ENCODE data around the gene ACTL6B. TPM values are rescaled to one million over a fixed set of nuclear protein-coding genes. Genes with fewer than 3 reads are reported as not detected.
A peak's percentile ranks its signal among the peaks of the same experiment; 100 is the strongest.

Gene ACTL6B
- total and polyA plus RNA-seq, 7 experiments from 2014 or later: not detected

- DNase-seq (no peak), ATAC-seq (no peak)
- H3K27me3 Mint-ChIP-seq: peaks cover 0 to 2% (median 0%) of the 10 kb centered on the region in 5 donors
- Histone ChIP-seq H3K36me3 (ENCODE audit: control insufficient read depth in 2 of 3, insufficient read depth in 3 of 3, low read length in 3 of 3) (no peaks in the 10 kb centered on the region), H3K4me3 (ENCODE audit: low read length) (no peak overlapping the region), H3K4me1 (ENCODE audit: control insufficient read depth in 2 of 2, insufficient read depth in 2 of 2, low read length in 2 of 2) (peaks cover 0 to 1% of the 10 kb centered on the region in 2 donors), H3K9me3 (ENCODE audit: control insufficient read depth in 2 of 3, low read length in 3 of 3) (no peaks in the 10 kb centered on the region), H3K27me3 (ENCODE audit: control insufficient read depth in 2 of 2, insufficient read depth in 2 of 2, low read length in 2 of 2) (no peaks in the 10 kb centered on the region), H3K27ac (ENCODE audit: low read depth, low read length) (no peak overlapping the region)
- peak overlapping the region in 2 of 9 donors; percentile 2 to 37 for H3K27ac Mint-ChIP-seq
- intact Hi-C loops (cut with micrococcal nuclease): no loop called here
- POLR2A ChIA-PET: interaction anchor here (0.6 to 3.9 kb wide), 5 partner anchors 12 to 82 kb away, joined by 3 to 20 read pairs (median 3); partner anchors contain the start of genes FBXO24 and LRCH4
- H3K36me3 Mint-ChIP-seq: no peaks in the 10 kb centered on the region
- H3K9me3 Mint-ChIP-seq: peaks cover 0 to 2% (median 0%) of the 10 kb centered on the region in 11 donors
- CTCF ChIA-PET: no interaction called here
- no peak overlapping the region for H3K4me3 Mint-ChIP-seq
- H3K4me1 Mint-ChIP-seq: peaks cover 0 to 12% (median 6%) of the 10 kb centered on the region in 7 donors
Measured at GRCh38 chr7:100598425-100598824, 57.8 kb downstream of the ACTL6B start.

DNA sequence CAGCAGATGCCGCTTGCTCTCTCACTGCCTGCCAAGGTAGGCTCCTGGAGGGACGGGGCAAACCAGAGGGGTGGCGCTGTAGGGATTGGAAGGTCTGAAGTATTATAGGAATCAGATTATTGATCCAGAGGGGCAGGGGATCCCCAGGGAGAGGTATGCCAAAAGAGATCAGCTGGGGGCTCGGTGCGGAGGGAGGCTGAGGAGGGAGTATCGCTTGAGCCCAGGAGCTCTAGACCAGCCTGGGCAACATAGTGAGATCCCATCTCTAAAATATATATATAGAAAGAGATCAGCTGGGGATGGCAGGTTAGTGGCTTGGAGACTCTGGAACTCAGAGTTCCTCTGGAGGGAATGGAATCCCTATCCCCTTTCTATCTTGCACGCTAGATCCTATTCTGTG, 61.1 kb downstream of the ACTL6B start:
- H3K27me3 Mint-ChIP-seq: peaks cover 0 to 11% (median 4%) of the 10 kb centered on the region in 5 donors
- no peak overlapping the region for H3K4me3 ChIP-seq (ENCODE audit: low read length)
- H3K4me1 Mint-ChIP-seq: peaks cover 0 to 7% (median 4%) of the 10 kb centered on the region in 7 donors
- H3K27me3 ChIP-seq (ENCODE audit: control insufficient read depth in 2 of 2, insufficient read depth in 2 of 2, low read length in 2 of 2): no peaks in the 10 kb centered on the region
- H3K27ac Mint-ChIP-seq: peak overlapping the region in 1 of 9 donors; percentile 67
- ATAC-seq (no peak), DNase-seq (no peak)
- intact Hi-C loops (cut with micrococcal nuclease): no loop called here
- ChIA-PET POLR2A (interaction anchor here (1.1 to 3.9 kb wide), 3 partner anchors 9 to 11 kb away, joined by 3 to 20 read pairs (median 3); partner anchors contain the start of genes FBXO24 and LRCH4), CTCF (interaction anchor here (1.5 kb wide), 1 partner anchor 9 kb away, joined by 3 read pairs; the partner anchor contains the start of genes FBXO24 and LRCH4)
- H3K4me1 ChIP-seq (ENCODE audit: control insufficient read depth in 2 of 2, insufficient read depth in 2 of 2, low read length in 2 of 2): no peaks in the 10 kb centered on the region
- no peak overlapping the region for H3K27ac ChIP-seq (ENCODE audit: low read depth, low read length)
- no peaks in the 10 kb centered on the region for H3K36me3 ChIP-seq (ENCODE audit: control insufficient read depth in 2 of 3, insufficient read depth in 3 of 3, low read length in 3 of 3)
- H3K36me3 Mint-ChIP-seq: no peaks in the 10 kb centered on the region
- H3K9me3 Mint-ChIP-seq: peaks cover 0 to 2% (median 0%) of the 10 kb centered on the region in 11 donors
- no peaks in the 10 kb centered on the region for H3K9me3 ChIP-seq (ENCODE audit: control insufficient read depth in 2 of 3, low read length in 3 of 3)
- no peak overlapping the region for H3K4me3 Mint-ChIP-seq

Other genes starting within 250 kb of the ACTL6B start
- gene ZCWPW1, start 227.7 kb downstream of the ACTL6B start, total RNA-seq: 10 to 100 TPM in 3 of 5 experiments, 1 to 10 TPM in 2; 4.1 to 18.6 (median 10.3) TPM
- 1 to 10 TPM; 5.6 to 5.9 TPM for gene ZCWPW1, start 227.7 kb downstream of the ACTL6B start, polyA plus RNA-seq
- gene MEPCE, start 226.6 kb downstream of the ACTL6B start, total RNA-seq: 10 to 100 TPM; 47.9 to 68.2 (median 65.1) TPM
- 10 to 100 TPM; 12.2 to 20.5 TPM for gene MEPCE, start 226.6 kb downstream of the ACTL6B start, polyA plus RNA-seq
- gene PPP1R35, start 220.0 kb downstream of the ACTL6B start, total RNA-seq: 10 to 100 TPM; 33.5 to 80.0 (median 65.7) TPM
- 10 to 100 TPM; 25.1 to 52.7 TPM for gene PPP1R35, start 220.0 kb downstream of the ACTL6B start, polyA plus RNA-seq
- 1 to 10 TPM; 1.6 to 7.8 (median 2.2) TPM for gene SPACDR, start 192.2 kb downstream of the ACTL6B start, total RNA-seq
- under 1 TPM in 1 of 2 donors, not detected in 1; 0.85 TPM for gene SPACDR, start 192.2 kb downstream of the ACTL6B start, polyA plus RNA-seq
- 100 to 1,000 TPM in 4 of 5 experiments, 10 to 100 TPM in 1; 75.6 to 124 (median 115) TPM for gene TSC22D4, start 177.2 kb downstream of the ACTL6B start, total RNA-seq
- gene TSC22D4, start 177.2 kb downstream of the ACTL6B start, polyA plus RNA-seq: 10 to 100 TPM; 23.7 to 30.1 TPM
- gene NYAP1, start 172.5 kb downstream of the ACTL6B start, total RNA-seq: under 1 TPM; 0.11 to 0.64 (median 0.44) TPM
- gene NYAP1, start 172.5 kb downstream of the ACTL6B start, polyA plus RNA-seq: not detected
- gene AGFG2, start 117.2 kb downstream of the ACTL6B start, total RNA-seq: 10 to 100 TPM; 15.8 to 42.4 (median 23.3) TPM
- gene AGFG2, start 117.2 kb downstream of the ACTL6B start, polyA plus RNA-seq: 1 to 10 TPM; 5.7 to 9.8 TPM
- gene SAP25, start 82.5 kb downstream of the ACTL6B start, total RNA-seq: 100 to 1,000 TPM in 2 of 5 experiments, 10 to 100 TPM in 3; 29.1 to 174 (median 71.3) TPM
- under 1 TPM in 1 of 2 donors, not detected in 1; 0.48 TPM for gene SAP25, start 82.5 kb downstream of the ACTL6B start, polyA plus RNA-seq
- gene LRCH4, start 70.3 kb downstream of the ACTL6B start, total RNA-seq: 100 to 1,000 TPM; 199 to 504 (median 407) TPM
- gene LRCH4, start 70.3 kb downstream of the ACTL6B start, polyA plus RNA-seq: 100 to 1,000 TPM; 143 to 199 TPM
- 1 to 10 TPM in 4 of 5 experiments, under 1 TPM in 1; 0.75 to 3.1 (median 1.7) TPM for gene FBXO24, start 70.1 kb downstream of the ACTL6B start, total RNA-seq
- 1 to 10 TPM; 2.0 TPM for gene FBXO24, start 70.1 kb downstream of the ACTL6B start, polyA plus RNA-seq
- gene PCOLCE, start 54.1 kb downstream of the ACTL6B start, total RNA-seq: 10 to 100 TPM in 1 of 5 experiments, 1 to 10 TPM in 4; 9.1 to 11.7 (median 9.5) TPM
- under 1 TPM in 1 of 2 donors, not detected in 1; 0.64 TPM for gene PCOLCE, start 54.1 kb downstream of the ACTL6B start, polyA plus RNA-seq
- gene MOSPD3, start 43.9 kb downstream of the ACTL6B start, total RNA-seq: 10 to 100 TPM in 4 of 5 experiments, 1 to 10 TPM in 1; 8.8 to 54.9 (median 13.1) TPM
- 10 to 100 TPM; 20.4 to 20.6 TPM for gene MOSPD3, start 43.9 kb downstream of the ACTL6B start, polyA plus RNA-seq
- 10 to 100 TPM in 1 of 5 experiments, 1 to 10 TPM in 4; 1.8 to 14.4 (median 4.0) TPM for gene TFR2, start 14.9 kb downstream of the ACTL6B start, total RNA-seq
- 1 to 10 TPM in 1 of 2 donors, under 1 TPM in 1; 0.55 to 1.3 TPM for gene TFR2, start 14.9 kb downstream of the ACTL6B start, polyA plus RNA-seq
- gene GNB2, start 17.3 kb upstream of the ACTL6B start, total RNA-seq: 100 to 1,000 TPM in 4 of 5 experiments, 10 to 100 TPM in 1; 98.2 to 215 (median 132) TPM
- gene GNB2, start 17.3 kb upstream of the ACTL6B start, polyA plus RNA-seq: 10 to 100 TPM; 35.8 to 53.2 TPM
- gene GIGYF1, start 37.8 kb upstream of the ACTL6B start, total RNA-seq: 100 to 1,000 TPM in 2 of 5 experiments, 10 to 100 TPM in 3; 48.3 to 125 (median 91.4) TPM
- gene GIGYF1, start 37.8 kb upstream of the ACTL6B start, polyA plus RNA-seq: 1 to 10 TPM; 1.4 to 2.9 TPM
- gene POP7, start 49.7 kb upstream of the ACTL6B start, total RNA-seq: 10 to 100 TPM in 4 of 5 experiments, 1 to 10 TPM in 1; 8.9 to 38.2 (median 15.0) TPM
- 10 to 100 TPM; 37.3 to 56.4 TPM for gene POP7, start 49.7 kb upstream of the ACTL6B start, polyA plus RNA-seq
- not detected for gene EPO, start 64.0 kb upstream of the ACTL6B start, total RNA-seq
- gene EPO, start 64.0 kb upstream of the ACTL6B start, polyA plus RNA-seq: not detected
- not detected for gene ZAN, start 77.1 kb upstream of the ACTL6B start, total RNA-seq
- gene ZAN, start 77.1 kb upstream of the ACTL6B start, polyA plus RNA-seq: not detected
- gene EPHB4, start 171.1 kb upstream of the ACTL6B start, total RNA-seq: 10 to 100 TPM in 1 of 5 experiments, 1 to 10 TPM in 4; 1.9 to 13.2 (median 7.9) TPM
- under 1 TPM in 1 of 2 donors, not detected in 1; 0.23 TPM for gene EPHB4, start 171.1 kb upstream of the ACTL6B start, polyA plus RNA-seq
- gene SLC12A9, start 196.3 kb upstream of the ACTL6B start, total RNA-seq: 10 to 100 TPM; 50.4 to 78.6 (median 62.7) TPM
- 1 to 10 TPM; 5.0 to 7.8 TPM for gene SLC12A9, start 196.3 kb upstream of the ACTL6B start, polyA plus RNA-seq
- 10 to 100 TPM in 4 of 5 experiments, 1 to 10 TPM in 1; 8.0 to 28.1 (median 10.4) TPM for gene TRIP6, start 210.9 kb upstream of the ACTL6B start, total RNA-seq
- gene TRIP6, start 210.9 kb upstream of the ACTL6B start, polyA plus RNA-seq: 1 to 10 TPM; 3.4 to 3.9 TPM
- 100 to 1,000 TPM; 212 to 271 (median 261) TPM for gene SRRT, start 218.7 kb upstream of the ACTL6B start, total RNA-seq
- gene SRRT, start 218.7 kb upstream of the ACTL6B start, polyA plus RNA-seq: 10 to 100 TPM; 43.6 to 64.4 TPM
- gene UFSP1, start 233.3 kb upstream of the ACTL6B start, total RNA-seq: 10 to 100 TPM in 1 of 5 experiments, 1 to 10 TPM in 4; 2.1 to 11.1 (median 3.5) TPM
- 1 to 10 TPM in 1 of 2 donors, under 1 TPM in 1; 0.99 to 1.9 TPM for gene UFSP1, start 233.3 kb upstream of the ACTL6B start, polyA plus RNA-seq
- under 1 TPM in 3 of 5 experiments, not detected in 2; 0.11 to 0.32 (median 0.22) TPM for gene ACHE, start 239.4 kb upstream of the ACTL6B start, total RNA-seq
- gene ACHE, start 239.4 kb upstream of the ACTL6B start, polyA plus RNA-seq: not detected